ENCODE measurements around the gene TEX2. TPM values are rescaled to one million over a fixed set of nuclear protein-coding genes. Genes with fewer than 3 reads are reported as not detected.

TEX2 gene
- total RNA-seq, 1 experiment from 2014 or later = 20.1 TPM

GRCh38 chr17:64304551-64304950 lies 41.5 kb upstream of the TEX2 start:
- H3K27me3 ChIP-seq (ENCODE audit: control insufficient read depth, insufficient read depth, low read length) = no peaks in the 10 kb centered on the region
- no peaks in the 10 kb centered on the region for H3K4me1 ChIP-seq (ENCODE audit: control insufficient read depth, insufficient read depth, low read length)
- POLR2A ChIA-PET = no interaction called here
- no TSS peak for BruUV-seq (replicated peaks)
- CTCF ChIA-PET = no interaction called here
- TF ChIP-seq POLR2AphosphoS5 (IDR thresholded peaks at IDR 0.05; ENCODE audit: low read depth, low read length) (no peak), REST (IDR thresholded peaks at IDR 0.05; ENCODE audit: insufficient read depth in 1 of 2, low read depth in 2 of 2, low read length in 1 of 2) (no peak), SIN3A (IDR thresholded peaks at IDR 0.05; ENCODE audit: borderline replicate concordance, insufficient read depth, low read depth, low read length) (no peak), TCF7L2 (IDR thresholded peaks at IDR 0.05; ENCODE audit: low read depth, low read length) (no peak), CTCF (IDR thresholded peaks at IDR 0.05) (no peak)
- intact Hi-C loops (cut with micrococcal nuclease; ENCODE audit: unreplicated experiment) = no loop called here
- in situ Hi-C loops (cut with HindIII; ENCODE audit: low pct_unique_long_range_greater_than_20kb, low sequenced_read_pairs) = no loop called here
- ATAC-seq = no peak
- no peaks in the 10 kb centered on the region for H3K9me3 ChIP-seq (ENCODE audit: control insufficient read depth, insufficient read depth, low read depth, low read length)
- DNase-seq (ENCODE audit: low read depth, low spot score) = no peak
- no peaks in the 10 kb centered on the region for H3K36me3 ChIP-seq (ENCODE audit: control insufficient read depth, insufficient read depth, low read length)
- H3K4me3 ChIP-seq (ENCODE audit: low read depth in 2 of 2, low read length in 2 of 2) = no peak overlapping the region
- no peak overlapping the region for H3K27ac ChIP-seq (ENCODE audit: low read length)

GRCh38 chr17:64300699-64300965 lies 37.6 kb upstream of the TEX2 start:
- Histone ChIP-seq H3K9me3 (ENCODE audit: control insufficient read depth, insufficient read depth, low read depth, low read length) (no peaks in the 10 kb centered on the region), H3K36me3 (ENCODE audit: control insufficient read depth, insufficient read depth, low read length) (no peaks in the 10 kb centered on the region), H3K27me3 (ENCODE audit: control insufficient read depth, insufficient read depth, low read length) (no peaks in the 10 kb centered on the region), H3K4me1 (ENCODE audit: control insufficient read depth, insufficient read depth, low read length) (no peaks in the 10 kb centered on the region), H3K4me3 (ENCODE audit: low read depth in 2 of 2, low read length in 2 of 2) (no peak overlapping the region), H3K27ac (ENCODE audit: low read length) (no peak overlapping the region)
- intact Hi-C loops (cut with micrococcal nuclease; ENCODE audit: unreplicated experiment) (no loop called here), in situ Hi-C loops (cut with HindIII; ENCODE audit: low pct_unique_long_range_greater_than_20kb, low sequenced_read_pairs) (no loop called here)
- ChIA-PET POLR2A (interaction anchor here (0.6 kb wide), 1 partner anchor 196 kb away, joined by 3 read pairs; the partner anchor contains the start of gene POLG2), CTCF (interaction anchor here (0.7 kb wide), 2 partner anchors 40 to 118 kb away, joined by 5 to 11 read pairs; no protein-coding TSS in a partner anchor)
- TF ChIP-seq POLR2AphosphoS5 (IDR thresholded peaks at IDR 0.05; ENCODE audit: low read depth, low read length) = no peak
- TF ChIP-seq SIN3A (IDR thresholded peaks at IDR 0.05; ENCODE audit: borderline replicate concordance, insufficient read depth, low read depth, low read length) = no peak
- TF ChIP-seq TCF7L2 (IDR thresholded peaks at IDR 0.05; ENCODE audit: low read depth, low read length) = no peak
- TF ChIP-seq CTCF (IDR thresholded peaks at IDR 0.05) = no peak
- TF ChIP-seq REST (IDR thresholded peaks at IDR 0.05; ENCODE audit: insufficient read depth in 1 of 2, low read depth in 2 of 2, low read length in 1 of 2) = no peak
- DNase-seq (ENCODE audit: low read depth, low spot score) = no peak
- BruUV-seq (replicated peaks) = no TSS peak
- ATAC-seq = no peak

Measured in Panc1 (cell line).